ENCODE measurements around the gene GRK3.

The GRK3 gene

DNA sequence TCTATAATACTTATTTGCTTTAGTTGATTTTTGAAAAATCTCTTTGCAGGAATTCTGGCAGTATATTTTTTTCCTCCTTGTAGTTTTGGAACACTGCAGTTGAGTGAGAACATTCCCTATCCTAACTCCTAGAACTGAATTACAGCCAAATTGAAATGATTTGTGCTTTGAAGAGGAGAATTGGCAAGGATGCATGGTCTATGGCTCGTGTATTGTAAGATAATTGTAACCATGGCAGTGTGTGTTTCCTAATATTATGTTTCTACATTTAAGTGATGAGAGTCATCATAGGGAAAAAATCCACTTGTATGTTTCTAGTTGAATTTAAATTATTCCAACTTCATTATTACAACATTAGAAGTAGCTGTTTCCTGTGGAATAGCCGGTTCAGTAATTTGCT is 96.6 kb downstream of the GRK3 start:
- no peak for DNase-seq (ENCODE audit: low read depth)
- no peak overlapping the region for H3K4me3 ChIP-seq (ENCODE audit: low read depth, low read length)
- TF ChIP-seq, protein P1, sequence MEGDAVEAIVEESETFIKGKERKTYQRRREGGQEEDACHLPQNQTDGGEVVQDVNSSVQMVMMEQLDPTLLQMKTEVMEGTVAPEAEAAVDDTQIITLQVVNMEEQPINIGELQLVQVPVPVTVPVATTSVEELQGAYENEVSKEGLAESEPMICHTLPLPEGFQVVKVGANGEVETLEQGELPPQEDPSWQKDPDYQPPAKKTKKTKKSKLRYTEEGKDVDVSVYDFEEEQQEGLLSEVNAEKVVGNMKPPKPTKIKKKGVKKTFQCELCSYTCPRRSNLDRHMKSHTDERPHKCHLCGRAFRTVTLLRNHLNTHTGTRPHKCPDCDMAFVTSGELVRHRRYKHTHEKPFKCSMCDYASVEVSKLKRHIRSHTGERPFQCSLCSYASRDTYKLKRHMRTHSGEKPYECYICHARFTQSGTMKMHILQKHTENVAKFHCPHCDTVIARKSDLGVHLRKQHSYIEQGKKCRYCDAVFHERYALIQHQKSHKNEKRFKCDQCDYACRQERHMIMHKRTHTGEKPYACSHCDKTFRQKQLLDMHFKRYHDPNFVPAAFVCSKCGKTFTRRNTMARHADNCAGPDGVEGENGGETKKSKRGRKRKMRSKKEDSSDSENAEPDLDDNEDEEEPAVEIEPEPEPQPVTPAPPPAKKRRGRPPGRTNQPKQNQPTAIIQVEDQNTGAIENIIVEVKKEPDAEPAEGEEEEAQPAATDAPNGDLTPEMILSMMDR (IDR thresholded peaks at IDR 0.05; ENCODE audit: low read depth, low read length, missing control alignments) = no peak

DNA sequence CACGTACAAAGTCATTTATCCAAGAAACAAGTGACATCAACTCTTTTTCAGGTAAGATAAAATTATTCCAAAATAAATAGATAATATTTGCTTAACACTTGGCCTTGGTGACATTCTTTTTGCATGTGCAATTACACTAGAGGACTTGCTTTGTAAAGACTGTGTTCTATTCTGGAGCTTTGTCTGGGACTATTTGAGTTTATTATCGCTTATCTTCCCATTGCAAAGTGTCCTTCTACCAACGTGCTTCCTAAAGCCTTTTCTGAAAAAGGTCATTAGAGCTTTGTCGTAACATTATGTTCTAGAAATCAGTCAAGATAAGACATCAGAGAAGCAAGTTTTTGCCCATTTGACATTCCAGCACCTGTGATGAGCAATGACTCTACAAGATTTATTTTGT is 99.2 kb downstream of the GRK3 start:
- no peak overlapping the region for H3K4me3 ChIP-seq (ENCODE audit: low read depth, low read length)
- TF ChIP-seq, protein P1 (IDR thresholded peaks at IDR 0.05; ENCODE audit: low read depth, low read length, missing control alignments) = no peak
- no peak for DNase-seq (ENCODE audit: low read depth)

DNA sequence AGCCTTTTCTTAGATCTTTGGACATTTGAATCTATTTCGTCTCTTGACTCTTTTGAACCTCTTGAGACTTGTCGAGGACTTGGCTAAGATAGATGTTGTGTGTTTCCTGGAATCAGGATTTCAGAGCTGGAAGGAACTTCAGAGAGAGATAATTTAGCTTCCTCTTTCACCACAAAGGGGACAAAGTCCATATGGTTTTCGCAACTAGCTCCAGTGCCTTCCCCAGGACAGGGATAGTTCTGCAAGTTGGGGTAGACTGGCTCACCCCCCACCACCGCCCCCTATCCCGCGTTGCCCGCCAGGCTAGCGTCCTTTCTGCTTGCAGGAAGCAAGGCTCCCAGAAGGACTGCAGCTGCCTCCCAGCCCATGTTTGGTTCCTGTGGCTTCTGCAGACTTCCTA is 101.8 kb downstream of the GRK3 start:
- H3K4me3 ChIP-seq (ENCODE audit: low read depth, low read length) = no peak overlapping the region
- no peak for DNase-seq (ENCODE audit: low read depth)
- TF ChIP-seq, protein P1 (IDR thresholded peaks at IDR 0.05; ENCODE audit: low read depth, low read length, missing control alignments) = no peak

DNA sequence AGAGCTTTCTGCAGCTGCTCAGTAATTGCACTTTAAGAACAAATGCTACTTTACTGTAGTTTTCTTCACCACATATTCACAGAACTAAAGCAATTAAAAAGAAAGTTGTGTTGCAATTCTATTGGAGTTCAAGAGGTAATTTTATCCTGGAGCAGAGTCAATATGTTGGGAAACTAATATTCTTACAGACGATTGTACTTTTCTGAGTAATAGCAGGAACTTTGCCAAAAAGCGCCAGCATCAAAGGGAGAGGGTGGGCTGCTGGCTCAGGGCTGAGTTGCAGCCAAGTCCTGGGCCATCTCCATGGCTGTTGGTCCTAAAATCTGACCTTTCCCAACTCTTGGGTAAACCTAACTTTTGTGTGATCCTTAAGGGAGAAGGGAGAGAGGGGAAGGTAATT is 104.0 kb downstream of the GRK3 start:
- no peak for DNase-seq (ENCODE audit: low read depth)
- TF ChIP-seq, protein P1 (IDR thresholded peaks at IDR 0.05; ENCODE audit: low read depth, low read length, missing control alignments) = no peak
- H3K4me3 ChIP-seq (ENCODE audit: low read depth, low read length) = no peak overlapping the region

DNA sequence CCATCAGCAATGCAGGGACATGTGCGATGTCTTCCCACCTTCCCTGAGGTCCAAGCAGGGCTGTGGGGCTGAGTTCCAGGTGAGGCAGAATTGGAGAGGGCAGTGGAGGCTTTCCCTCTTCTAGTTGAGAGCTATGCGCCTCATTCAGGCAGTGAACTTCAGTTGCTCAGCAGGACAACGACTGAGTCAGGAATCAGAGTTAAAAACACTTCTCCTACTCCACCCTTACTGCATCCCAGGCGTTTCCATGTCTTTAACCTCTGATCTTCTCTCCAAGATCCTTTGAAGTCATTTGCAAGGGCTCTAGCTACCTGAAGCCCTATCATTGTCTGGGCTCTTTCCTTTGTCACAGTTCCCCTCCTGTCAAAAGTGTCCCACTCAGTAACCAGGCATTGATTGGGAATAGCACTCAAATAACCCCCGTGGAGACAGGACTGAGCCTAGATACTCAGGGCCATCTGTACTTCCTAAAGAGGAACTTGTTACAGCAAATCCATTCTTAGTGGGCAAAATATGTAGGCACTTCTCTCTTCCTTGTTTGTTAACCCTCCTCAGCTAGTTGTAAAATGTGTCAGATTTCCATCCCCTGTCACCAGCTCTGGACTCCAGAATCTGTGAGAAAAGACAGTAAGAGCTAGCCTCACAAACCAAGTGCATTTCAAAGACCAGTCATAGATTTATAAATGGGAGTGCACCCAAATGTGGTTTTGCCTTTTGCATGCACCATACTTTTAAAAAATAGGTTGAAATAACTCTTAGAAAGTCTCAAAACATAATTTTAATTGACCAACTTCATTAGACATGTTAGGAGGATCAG is 105.0 kb downstream of the GRK3 start:
- no peak overlapping the region for H3K4me3 ChIP-seq (ENCODE audit: low read depth, low read length)
- TF ChIP-seq, protein P1 (IDR thresholded peaks at IDR 0.05; ENCODE audit: low read depth, low read length, missing control alignments) = no peak
- DNase-seq (ENCODE audit: low read depth) = no peak

DNA sequence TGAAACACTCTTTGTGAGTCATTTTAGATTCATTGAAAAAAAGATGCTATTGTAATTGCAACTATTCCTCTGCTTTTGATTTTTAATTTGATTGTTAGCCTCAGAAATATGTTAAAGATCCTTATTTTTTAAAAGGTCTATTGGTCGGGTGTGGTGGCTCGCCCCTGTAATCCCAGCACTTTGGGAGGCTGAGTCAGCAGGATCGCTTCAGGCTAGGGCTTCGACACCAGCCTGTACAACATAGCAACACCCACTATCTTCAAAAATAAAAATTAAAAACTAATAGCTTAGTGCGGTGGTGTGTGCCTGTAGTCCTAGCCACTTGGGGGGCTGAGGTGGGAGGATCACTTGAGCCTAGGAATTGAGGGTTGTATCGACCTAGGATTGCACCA is 105.6 kb downstream of the GRK3 start:
- TF ChIP-seq, protein P1 (IDR thresholded peaks at IDR 0.05; ENCODE audit: low read depth, low read length, missing control alignments) = no peak
- H3K4me3 ChIP-seq (ENCODE audit: low read depth, low read length) = no peak overlapping the region
- no peak for DNase-seq (ENCODE audit: low read depth)
